GDM1 (cell line): ENCODE data around the gene ARVCF.

Experiments used
- DNase-seq: peaks from one replicate; lab custom pipeline; 2025; lab: John Stamatoyannopoulos, UW

ARVCF gene

DNA sequence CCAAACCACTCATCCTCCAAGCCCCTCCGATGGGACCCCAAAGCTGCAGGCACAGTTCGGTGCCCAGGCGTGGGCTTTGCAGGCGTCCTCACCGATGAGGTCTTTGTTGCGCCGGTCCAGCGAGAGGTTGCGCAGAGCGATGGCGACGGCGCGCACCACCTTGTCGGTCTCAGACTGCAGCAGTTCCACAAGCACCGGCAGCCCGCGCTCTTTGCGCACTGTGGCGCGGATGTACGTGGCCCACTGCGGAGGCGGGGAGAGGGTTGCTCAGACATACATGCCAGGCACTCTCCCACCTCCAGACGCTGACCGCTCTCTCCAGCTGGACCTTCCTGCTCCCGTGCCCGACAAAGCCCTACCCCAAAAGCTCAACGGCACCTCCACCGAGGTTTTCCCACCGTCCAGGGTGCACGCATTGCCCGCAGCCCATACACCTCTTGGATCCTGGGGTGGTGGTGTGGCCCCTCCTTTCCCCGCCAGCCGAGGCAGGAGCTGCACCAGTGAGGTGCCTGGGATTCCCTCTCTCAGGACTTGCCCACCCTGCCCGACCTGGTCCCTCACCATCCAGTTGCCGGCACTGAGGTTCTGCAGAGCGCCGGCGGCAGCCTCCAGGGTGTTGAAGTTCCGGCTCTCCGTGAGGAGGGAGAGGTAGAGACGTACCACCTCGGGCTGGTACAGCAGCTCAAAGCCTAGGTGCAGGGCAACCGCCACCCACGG, 42.9 kb downstream of the ARVCF start:
- no peak for DNase-seq

DNA sequence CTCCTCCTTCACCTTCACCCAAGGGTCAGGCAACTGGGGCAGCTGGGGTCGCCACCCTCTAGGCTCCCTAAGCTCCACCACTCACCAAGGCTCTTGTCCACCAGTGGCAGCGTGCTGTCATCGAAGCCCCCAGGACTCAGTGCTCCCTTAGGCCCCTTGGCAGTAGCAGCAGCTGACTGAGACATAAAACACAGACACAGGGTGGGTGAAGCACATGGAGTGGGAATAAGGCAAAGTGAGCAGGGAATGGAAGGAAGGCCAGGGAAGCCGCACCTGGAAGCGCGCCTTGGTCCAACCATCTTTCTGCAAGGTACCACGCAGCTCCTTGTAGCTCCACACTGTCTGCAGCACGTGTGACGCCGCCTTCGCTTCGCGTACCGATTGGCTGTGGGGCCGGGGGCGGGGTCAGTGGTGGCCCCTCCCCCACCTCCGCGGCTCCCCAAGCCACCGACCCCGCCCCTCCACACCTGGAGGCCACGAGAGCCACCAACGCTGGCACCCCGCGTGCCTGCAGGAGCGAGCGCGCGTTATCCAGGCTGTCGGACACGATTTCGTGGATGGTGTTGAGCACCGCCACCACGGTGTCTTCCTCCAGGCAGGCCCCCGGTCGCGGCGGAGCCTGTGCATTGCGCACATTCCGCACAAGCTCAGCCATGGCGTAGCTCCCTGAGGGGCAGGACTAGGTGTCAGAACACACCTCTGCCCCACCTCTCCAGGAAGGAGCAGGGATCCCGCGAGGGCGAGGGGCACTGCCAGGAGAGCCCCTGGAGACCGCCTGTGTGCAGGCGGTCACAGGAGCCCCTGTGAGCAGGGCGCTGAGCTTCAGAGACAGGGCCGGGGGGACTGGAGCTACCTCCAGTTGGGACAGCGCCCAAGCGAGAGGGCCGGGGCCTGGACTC, 43.7 kb downstream of the ARVCF start:
- no peak for DNase-seq

DNA sequence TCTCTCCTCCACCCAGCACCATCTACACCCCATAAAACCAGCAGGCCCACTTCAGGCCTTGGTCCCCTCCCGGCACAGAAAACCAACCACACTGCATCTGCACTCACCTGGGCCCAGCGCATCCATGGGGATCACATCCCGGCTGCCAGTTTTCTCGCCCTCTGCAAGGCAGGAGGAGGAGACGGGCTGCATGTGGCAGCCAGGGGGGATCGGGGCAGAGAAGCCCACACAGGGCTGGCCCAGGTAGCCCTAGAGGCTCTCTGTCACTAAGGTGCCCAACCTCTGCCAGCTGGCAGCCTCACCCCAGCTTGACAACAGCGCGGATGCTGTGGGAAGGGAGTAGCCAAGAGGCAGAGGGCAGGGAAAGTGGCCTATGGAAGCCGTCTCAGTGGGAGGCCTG, 44.4 kb downstream of the ARVCF start:
- no peak for DNase-seq

DNA sequence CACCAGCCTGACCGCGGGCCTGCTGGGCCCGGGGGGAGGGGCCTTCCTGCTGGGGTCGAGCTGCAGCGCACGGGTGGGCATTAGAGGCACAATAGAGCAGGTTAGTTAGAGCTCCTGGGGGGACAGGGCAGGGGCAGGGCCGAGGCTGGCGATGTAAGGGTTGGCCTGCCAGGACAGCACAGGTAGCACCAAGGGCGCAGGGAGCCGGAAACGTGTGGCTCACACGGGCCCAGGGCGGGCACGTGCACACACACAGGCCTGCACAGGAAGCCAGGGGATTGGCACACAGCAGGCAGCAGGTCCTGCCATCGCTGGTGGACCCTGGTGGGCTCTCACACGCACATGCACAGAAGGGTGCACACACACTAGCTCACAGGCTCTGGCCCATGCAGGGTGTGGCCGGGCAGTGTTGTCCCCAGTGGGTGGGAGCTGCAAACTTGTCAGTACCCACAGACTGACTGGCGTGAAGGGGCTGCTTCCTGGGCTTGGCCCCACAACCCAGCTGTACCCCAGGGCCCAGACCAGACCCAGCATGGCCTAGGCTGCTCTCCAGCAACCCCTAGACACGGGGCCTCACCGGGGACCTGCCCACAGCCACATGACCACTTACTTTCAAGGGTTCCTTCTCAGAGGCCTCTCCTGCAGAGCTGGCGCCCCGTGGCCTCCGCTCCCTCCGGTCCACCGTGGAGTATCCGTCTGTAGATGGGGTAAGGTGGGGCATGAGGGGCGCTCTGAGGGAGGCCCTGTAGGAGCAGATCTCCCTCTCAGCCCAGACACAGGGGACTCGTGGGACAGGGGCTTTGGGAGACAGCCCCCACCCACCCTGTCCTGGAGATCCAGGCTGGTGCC, 45.1 kb downstream of the ARVCF start:
- DNase-seq, result no peak

DNA sequence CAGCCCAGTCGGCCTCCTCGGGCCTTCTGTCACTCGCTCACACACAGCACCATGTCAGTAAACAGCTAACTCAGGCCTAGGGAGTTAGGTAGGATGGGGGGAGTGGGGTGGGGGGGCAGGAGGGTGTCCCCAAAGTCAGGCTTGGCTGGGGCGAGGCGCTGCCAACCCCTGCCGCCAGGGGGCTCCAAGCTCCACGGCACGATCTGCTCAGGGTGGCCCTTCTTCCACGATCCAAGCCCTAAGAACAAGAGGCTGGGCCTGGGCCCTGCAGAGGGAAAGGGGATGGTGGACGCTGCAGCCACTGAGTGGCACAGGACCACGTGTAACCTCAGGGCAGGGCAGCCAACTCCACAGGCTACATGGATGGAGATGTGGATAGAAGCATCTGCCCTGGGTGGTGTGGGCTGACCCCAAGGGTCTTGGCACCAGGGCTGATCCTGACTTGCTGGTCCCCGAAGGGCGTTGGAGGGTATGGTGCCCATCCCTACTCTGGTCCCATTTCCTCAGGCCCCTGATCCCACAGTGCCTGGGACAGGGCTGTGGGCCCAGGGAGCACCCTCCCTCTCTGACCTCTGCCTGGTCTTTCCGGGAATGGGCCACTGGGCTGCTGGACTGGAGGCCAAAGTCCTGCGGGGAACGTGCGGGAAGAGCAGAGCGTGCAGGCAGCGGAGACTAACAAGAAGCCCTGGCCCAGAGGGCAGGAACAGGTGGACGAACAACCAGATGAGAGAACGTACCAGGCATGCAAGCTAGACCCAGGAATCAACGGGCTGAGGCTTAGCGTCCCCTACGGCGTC, 45.9 kb downstream of the ARVCF start:
- DNase-seq, result peak; percentile 34

DNA sequence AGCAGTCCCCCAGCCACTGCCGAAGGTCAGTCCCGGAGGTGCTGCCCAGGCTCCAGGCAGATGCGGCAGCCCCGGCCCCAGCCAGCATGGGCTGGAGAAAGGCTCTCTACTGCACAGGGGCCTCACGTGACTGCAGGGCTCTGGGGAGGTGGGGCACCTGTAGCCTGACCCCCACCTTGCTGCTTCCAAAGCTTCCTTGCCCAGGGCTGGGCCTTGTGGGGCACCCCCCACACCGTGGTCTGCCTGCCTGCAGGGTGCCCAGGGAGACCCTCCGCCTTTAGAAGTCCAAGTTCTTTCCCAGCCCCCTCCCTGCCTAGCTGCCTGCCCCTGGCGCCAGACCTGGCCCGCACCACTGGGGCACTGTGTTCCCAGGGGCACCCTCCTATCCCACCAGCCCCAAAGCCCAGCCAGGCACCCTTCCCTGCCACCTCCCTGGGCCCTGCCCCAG, 46.6 kb downstream of the ARVCF start:
- DNase-seq, result no peak

DNA sequence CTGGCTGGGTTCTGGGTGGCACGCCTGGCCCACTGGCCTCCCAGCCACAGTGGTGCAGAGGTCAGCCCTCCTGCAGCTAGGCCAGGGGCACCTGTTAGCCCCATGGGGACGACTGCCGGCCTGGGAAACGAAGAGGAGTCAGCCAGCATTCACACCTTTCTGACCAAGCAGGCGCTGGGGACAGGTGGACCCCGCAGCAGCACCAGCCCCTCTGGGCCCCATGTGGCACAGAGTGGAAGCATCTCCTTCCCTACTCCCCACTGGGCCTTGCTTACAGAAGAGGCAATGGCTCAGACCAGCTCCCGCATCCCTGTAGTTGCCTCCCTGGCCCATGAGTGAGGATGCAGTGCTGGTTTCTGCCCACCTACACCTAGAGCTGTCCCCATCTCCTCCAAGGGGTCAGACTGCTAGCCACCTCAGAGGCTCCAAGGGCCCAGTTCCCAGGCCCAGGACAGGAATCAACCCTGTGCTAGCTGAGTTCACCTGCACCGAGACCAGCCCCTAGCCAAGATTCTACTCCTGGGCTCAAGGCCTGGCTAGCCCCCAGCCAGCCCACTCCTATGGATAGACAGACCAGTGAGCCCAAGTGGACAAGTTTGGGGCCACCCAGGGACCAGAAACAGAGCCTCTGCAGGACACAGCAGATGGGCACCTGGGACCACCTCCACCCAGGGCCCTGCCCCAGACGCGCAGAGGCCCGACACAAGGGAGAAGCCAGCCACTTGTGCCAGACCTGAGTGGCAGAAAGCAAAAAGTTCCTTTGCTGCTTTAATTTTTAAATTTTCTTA, 47.3 kb downstream of the ARVCF start:
- DNase-seq, result no peak

DNA sequence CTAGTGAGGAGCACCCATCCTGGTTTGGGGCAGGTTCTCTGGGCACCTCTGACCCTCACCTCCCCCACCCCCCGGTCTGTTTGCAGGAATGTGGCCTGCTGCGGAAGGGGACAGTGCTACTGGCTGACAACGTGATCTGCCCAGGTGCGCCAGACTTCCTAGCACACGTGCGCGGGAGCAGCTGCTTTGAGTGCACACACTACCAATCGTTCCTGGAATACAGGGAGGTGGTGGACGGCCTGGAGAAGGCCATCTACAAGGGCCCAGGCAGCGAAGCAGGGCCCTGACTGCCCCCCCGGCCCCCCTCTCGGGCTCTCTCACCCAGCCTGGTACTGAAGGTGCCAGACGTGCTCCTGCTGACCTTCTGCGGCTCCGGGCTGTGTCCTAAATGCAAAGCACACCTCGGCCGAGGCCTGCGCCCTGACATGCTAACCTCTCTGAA, 48.2 kb downstream of the ARVCF start:
- DNase-seq, result no peak

DNA sequence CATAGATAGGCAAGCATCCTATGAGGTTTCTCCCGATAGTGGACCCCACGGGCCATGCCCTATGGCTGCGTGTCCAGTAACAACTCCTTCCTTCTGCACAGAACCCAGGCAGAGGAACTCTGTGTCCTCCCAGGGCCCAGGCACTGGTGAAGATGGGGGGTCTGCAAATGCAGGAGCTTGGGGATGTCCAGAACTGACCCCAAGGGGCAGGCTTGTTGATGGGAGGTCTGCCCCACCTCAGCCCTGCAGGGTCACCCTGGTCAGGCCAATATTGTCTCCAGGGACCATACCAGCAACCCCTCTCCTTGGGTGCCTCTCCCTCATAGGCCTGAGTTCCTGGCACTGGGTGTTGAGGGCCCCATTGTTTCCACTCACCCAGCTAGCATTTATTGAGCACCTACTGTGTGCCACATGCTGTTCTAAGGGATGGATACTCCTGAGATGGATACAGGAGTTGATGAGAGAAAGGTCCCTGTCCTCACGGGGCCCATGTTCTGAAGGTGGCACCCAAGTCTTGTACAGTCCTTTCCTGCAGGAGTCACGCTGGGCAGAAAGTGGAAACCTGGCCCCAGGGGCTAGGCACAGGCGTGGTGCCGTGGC, 48.7 kb downstream of the ARVCF start:
- no peak for DNase-seq

DNA sequence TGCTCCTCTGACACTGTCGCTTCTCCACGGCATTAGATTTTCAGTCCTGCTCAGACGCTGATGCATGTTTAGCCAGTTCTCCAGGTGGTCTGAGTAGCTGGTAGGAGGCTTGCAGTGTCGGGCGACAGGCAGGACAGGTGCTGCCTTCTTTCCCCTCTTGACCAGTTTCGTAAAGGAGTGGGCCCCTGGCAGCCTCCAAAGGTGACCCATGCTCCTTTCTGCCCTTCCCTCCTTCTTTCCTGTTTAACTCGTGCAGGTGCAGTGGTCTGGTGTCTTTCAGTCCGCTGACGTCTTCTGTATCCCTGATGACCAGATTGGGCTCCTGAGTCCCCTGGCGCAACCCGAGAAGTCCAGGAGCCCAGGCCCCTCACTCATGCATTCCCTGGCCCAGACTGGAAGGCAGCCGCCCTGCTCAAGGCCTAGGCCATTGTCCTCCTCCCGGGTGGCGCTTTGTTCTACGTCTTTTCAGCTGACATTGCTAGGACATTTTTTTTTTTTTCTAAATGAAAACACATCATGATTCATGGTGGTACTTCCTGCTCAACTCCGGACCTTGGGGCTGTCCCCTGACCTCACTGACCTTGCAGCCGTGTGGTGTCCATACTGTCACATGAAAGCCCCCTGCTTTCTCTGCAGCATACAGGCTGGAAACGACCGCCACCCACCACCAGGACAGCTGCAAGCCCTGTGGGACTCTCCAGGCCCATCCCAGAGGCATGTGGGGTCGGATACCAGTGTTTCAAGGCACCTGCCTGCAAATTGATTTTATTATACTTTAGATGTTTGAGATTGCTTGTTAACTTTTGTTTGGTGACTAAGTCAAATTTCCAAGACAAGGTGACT, 49.5 kb downstream of the ARVCF start:
- no peak for DNase-seq

DNA sequence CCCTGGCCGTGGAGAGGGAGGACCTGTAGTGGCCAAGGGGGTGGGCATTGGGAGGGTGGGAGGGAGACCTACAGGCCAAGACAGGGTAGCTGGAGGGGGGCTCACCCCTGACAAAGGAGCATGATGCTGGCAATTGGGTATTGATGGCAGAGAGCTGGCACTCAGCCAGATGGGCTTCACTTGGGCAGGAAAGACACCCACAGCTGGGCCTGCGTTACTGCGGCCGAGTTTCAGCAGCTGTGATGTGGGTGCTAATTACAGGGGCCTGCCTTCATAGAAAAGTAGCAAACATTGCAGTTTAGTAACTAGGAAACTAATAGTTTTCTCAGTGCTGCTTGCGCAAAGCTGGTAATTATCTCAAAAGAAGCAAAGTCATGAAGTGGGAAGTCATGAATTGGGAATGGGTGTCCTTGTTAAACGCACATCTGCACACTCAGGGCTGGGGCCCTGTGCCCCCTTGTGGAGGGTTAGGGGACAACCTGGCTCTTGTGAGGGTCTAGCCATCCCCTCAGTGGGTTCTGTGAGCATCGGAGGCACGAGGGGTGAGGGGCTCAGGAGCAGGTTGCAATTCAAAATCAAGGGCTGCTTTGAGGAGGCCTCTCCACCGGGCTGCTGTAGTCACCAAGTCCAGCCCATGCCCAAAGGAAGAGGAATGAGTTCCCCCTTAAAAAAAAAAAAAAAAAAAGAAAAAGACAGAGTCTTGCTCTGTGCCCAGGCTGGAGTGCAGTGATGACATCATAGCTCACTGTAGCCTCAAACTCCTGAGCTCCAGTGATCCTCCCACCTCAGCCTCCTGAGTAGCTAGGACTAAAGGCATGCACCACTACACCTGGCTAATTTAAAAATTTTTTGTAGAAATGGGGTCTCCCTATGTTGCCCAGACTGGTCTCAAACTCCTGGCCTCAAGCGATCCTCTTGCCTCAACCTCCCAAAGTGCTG, 50.6 kb downstream of the ARVCF start:
- no peak for DNase-seq

DNA sequence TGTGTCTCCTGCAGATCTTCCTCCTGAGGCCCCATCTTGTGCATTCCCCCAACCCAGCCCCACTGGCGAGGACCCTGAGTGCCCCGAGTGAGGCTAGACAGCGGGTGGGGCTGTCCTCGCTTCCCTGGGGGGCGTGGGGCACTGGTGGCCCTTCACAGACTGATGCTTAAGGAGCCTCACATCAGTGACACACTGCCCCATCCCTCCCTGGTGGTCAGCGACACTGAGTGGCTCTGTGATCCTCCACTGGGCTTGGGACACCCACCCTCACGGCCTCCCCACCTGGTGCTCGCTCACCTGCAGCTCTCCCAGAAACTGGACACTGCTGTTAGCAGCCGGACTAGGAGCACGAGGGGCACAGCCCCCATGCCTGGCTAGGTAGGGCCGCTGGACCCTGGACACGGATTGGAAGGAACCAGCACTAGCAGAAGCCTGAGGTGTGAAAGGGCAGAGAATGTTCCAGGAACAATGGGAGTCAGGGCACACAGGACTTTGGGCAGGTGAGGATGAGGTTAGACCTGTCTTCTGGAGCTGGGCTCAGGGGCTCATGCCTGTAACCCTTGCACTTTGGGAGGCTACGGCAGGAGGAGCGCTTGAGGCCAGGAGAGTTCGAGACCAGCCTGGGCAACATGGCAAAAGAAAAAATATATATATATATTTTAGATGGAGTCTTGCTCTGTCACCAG, 51.8 kb downstream of the ARVCF start:
- DNase-seq, result no peak

DNA sequence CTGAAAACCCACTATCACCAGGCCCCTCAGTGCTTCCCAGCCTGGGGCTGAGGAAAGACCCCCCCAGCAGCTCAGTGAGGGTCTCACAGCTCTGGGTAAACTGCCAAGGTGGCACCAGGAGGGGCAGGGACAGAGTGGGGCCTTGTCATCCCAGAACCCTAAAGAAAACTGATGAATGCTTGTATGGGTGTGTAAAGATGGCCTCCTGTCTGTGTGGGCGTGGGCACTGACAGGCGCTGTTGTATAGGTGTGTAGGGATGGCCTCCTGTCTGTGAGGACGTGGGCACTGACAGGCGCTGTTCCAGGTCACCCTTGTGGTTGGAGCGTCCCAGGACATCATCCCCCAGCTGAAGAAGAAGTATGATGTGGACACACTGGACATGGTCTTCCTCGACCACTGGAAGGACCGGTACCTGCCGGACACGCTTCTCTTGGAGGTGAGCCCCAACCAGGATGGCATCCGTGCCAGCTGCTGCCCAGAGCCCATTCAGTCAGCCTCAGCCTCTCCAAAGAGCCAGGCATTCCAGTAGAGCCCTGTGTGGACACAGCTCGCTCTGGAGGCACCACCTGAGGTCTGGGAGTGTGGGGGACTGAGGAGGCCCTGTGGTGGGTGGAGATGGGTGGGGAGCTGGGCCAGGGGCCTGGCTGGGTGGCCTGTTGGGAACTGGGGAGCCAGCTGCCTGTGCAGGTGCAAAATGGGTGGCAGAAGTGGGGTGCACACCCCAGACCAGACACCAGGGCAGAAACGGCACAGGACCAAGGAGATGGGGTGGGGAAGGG, 52.6 kb downstream of the ARVCF start:
- no peak for DNase-seq

DNA sequence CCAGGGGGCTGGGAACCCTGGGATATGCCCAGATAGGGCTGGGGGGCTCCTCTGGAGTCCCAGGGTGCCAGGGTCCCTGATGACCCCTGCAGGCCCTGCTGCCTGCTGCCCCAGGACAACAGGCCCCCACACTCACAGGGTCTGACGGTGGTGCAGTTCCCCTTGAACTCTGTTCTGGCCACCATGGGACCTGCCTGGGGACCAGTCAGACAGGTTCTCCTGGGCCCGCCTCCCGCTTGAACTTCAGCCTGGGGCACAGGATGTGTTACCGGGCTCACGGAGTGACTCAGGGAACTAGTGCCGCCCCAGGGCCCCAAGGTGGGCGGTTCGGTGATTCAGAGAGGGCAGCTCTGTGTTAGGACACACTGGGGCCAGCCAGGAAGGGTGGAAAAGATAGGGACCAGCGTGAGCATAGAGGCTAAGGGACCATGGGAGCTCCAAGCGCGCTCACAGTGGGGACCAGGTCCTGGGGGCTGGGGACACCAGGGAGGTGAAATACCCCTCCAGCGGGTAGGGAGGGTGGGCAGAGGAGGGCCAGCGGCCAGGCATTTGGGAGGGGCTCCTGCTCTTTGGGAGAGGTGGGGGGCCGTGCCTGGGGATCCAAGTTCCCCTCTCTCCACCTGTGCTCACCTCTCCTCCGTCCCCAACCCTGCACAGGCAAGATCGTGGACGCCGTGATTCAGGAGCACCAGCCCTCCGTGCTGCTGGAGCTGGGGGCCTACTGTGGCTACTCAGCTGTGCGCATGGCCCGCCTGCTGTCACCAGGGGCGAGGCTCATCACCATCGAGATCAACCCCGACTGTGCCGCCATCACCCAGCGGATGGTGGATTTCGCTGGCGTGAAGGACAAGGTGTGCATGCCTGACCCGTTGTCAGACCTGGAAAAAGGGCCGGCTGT, 53.5 kb downstream of the ARVCF start:
- DNase-seq, result no peak

DNA sequence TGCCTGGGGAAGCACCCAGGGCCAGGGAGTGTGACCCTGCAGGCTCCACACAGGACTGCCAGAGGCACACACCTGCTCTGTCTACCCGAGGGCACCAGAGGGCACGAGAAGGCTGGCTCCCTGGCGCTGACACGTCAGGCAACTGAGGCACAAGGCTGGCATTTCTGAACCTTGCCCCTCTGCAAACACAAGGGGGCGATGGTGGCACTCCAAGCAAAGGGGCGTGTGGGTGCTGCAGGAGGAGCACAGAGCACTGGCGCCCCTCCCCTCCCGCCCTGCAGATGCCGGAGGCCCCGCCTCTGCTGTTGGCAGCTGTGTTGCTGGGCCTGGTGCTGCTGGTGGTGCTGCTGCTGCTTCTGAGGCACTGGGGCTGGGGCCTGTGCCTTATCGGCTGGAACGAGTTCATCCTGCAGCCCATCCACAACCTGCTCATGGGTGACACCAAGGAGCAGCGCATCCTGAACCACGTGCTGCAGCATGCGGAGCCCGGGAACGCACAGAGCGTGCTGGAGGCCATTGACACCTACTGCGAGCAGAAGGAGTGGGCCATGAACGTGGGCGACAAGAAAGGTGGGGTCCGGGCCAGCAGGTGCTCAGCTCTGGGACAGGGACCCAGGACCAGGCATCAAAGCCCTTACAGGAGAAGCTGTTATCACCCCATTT, 54.2 kb downstream of the ARVCF start:
- peak; percentile 19 for DNase-seq
